ENCODE measurements around the gene GAREM2.

The GAREM2 gene

DNA sequence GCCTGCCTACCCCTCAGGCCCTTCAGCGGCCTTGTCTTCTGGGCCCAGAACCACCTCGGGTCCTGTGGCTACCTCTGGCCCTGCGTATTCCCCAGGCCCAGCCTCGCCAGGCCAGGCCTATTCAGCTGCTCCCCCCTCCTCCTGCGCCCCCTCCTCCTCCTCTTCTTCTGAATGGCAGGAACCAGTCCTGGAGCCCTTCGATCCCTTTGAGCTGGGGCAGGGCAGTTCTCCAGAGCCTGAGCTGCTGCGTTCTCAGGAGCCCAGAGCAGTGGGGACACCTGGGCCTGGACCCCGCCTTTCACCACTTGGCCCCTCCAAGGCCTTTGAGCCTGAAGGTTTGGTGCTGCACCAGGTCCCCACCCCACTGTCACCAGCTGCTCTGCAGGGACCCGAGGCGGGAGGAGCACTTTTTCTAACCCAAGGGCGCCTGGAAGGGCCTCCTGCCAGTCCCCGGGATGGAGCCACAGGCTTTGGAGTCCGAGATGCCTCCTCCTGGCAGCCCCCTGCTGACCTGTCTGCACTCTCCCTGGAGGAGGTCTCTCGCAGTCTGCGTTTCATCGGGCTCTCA lies 14.7 kb downstream of the GAREM2 start:
- no peak for DNase-seq (ENCODE audit: low spot score)

- DNase-seq (ENCODE audit: low spot score), result no peak
These were observed 16.2 kb downstream of the GAREM2 start for GRCh38 chr2:26189123-26189522.

- no peak for DNase-seq (ENCODE audit: low spot score)
These were observed 16.9 kb downstream of the GAREM2 start for GRCh38 chr2:26189751-26190150.

DNA sequence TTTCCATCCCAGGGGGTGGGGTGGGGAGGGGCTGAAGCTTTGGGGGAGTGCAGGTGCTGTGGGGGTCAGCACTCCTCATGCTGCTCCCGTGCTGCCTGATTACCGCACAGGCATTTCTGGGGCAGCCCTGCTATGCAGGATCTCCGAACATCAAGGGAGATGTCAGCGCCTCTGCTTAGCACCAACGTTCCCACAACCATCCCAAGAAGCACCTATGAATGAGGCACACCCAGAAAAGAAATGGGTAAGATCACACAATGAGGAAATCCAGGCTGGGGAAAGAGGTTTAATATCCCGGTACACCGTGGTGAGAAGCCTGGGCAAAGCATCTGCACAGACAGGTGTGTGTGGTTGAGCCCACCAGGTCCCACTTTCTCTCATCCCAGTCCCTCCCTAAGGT lies 17.5 kb downstream of the GAREM2 start:
- no peak for DNase-seq (ENCODE audit: low spot score)

DNA sequence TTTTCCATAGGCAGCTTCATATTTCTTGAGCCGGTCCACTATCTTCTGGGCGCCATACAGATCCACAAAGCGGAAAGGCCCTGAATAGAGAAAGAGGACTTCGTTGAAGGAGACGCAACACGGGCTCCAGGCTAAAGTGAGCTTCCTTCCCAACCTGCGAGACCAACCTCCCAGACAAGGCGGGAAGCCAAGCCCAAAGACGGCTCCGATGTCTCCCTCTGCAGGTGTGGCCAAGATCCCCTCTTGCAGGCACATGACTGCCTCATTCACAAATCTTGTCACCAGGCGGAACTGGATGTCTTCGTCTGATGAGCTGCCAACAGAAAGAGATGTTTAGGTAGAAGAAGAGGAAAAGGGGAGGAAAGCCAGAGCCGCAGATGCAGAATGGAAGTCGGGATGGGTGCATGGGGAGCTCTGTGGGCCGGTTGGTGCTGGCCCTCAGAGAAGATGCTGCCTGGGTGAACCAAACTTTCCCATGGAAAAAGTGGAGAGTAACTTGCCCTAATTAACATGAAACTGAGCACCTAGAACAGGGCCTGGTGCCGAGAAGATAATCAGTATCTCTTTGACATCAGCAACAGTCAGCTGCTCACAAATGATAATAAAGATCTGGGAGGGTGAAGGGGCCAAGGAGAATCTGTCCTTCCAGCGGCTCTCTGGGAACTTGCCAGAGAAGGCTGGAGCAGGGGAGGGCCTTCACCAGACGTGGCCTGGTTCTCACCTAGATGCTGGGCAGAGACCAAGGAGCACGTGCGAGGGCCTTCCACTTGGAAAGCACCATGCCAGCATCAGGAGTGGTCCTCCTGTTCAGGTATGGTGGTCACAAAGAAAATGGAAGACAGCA lies 18.6 kb downstream of the GAREM2 start:
- no peak for DNase-seq (ENCODE audit: low spot score)

- no peak for DNase-seq (ENCODE audit: low spot score)
These were observed 20.8 kb downstream of the GAREM2 start for GRCh38 chr2:26193578-26194231.

DNA sequence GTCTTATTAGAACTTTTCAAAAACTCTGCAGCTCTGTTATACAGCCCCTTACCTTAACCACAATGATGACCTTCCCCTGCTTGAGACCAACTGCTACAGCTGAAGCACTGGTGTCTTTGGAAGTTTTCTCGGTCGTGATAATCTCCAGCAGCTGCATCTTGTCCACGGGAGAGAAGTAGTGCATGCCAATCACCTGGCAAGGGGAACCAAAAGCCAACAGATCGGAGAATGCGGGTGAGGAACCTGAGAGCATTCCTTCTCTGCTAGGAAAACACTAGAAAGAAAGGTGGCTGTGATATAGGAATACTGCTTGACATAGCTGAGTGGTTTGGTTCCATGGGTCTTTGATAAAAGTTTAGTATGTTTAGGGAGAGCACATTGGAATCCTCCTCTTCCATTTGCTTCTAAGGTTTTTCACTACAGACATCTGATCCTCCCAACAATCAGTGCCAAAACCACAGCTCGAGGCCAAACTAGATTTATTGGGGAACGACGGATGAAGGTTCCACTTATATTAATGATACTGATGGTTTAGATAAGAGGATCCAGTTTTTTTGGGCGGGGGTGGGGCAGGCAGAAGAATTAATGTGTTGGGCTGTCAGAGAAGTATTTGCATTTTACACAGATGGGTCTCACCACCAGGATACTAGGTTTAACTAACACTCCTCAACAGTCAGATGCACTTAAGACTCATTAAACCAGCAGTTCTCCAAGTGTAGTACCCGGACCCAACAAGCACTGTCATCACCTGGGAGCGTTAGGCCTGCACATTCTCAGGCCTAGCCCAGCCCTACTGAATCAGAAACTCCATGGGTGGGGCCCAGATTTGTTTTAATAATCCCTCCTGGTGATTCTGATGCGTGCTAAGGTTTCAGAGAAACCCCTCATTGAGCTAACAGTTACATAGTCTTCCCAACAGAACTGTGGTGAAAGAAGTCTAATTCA lies 22.4 kb downstream of the GAREM2 start:
- DNase-seq (ENCODE audit: low spot score), result no peak

GRCh38 chr2:26196683-26197418 lies 24.0 kb downstream of the GAREM2 start:
- DNase-seq (ENCODE audit: low spot score), result no peak

DNA sequence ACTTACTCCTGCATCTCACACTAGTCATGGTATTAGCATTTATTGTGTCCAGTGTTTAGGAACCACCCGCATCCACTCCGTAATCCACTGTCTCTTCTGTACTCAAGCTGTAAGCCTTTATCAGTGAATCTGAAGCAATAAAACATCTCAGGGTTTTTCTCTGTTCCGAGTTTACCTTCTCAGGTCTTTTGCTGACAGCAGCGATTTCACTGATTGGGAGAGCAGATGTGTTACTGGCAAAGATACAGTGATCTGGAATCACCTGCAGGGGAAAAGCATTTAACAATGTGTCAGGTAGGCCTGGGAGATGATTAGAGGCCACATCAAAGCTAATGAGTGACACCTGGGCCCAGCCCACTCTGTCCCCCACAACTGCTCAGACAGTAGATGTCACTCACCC lies 24.6 kb downstream of the GAREM2 start:
- DNase-seq (ENCODE audit: low spot score), result no peak

DNA sequence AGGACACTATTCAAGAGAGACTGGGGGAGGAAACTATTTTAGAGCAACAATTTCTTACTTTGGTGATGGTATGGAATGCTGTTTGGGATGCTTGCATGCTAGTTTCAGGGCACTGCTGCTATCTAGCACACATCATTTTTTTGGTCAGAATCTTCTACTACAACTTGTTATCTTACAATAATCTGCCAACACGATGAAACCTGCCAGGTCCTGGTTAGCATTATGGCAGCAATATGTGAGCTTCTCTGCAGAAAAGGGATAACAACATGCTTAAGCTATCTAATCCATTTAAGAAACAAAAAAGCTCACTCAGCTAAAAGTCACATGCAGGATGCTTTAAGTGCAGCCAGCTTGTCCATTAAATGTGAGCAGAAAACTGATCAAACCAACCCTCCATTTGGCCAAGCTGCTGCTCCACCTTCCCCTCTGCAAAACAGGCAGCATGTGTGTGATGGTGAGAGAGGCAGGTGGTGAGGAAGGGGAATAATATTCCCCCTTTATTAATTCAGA lies 30.1 kb downstream of the GAREM2 start:
- DNase-seq (ENCODE audit: low spot score), result no peak

DNA sequence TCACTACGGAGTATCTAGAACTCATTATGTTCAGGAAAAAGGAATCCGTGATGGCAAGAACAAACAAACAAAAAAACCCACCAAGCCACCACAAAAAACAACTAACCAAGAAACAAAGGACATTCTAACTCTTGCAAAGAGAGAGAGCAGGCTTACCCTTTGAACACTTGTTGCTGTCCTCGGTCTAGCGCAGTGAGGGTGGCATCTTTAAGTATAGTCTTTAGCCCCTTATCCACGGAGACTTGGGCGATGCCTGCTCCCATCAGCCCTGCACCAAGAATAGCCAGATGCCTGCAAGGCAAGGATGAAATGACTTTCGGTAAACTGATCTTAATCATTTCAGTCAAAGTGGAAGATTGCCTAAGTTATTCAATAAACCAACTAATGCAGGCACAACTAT lies 31.0 kb downstream of the GAREM2 start:
- DNase-seq (ENCODE audit: low spot score), result no peak

DNA sequence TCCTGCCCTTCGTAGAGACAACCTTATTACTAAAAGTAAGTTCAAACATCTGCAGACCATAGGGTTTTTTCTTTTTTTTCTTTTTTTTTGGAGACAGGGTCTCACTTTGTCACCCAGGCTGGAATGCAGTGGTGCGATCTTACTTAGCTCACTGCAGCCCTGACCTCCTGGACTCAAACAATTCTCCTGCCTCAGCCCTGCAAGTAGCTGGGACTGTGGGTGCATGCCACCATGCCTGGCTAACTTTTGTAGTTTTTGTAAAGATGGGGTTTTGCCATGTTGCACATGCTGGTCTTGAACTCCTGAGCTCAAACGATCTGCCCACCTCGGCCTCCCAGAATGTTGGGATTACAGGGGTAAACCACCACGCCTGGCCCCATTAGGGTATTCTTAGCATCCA lies 39.1 kb downstream of the GAREM2 start:
- no peak for DNase-seq (ENCODE audit: low spot score)

DNA sequence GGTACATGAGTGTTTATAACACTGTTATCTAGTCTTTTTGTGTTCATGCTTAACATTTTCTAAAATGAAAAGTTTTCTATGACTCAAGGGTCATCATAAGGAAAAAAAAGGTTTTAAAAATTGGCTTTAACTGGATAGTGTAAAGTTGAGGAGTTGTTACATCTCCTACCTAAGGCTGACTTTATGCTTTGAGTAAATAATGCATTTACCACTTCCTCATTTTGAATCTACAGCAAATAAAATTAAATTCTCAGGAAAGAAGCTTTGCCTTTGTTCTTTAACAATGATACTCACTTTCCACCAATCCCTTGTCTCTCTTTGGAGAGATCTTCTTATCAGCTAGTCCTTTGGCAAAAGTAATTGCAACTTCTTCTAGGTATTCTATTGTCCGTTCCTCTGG lies 41.9 kb downstream of the GAREM2 start:
- DNase-seq (ENCODE audit: low spot score), result no peak

DNA sequence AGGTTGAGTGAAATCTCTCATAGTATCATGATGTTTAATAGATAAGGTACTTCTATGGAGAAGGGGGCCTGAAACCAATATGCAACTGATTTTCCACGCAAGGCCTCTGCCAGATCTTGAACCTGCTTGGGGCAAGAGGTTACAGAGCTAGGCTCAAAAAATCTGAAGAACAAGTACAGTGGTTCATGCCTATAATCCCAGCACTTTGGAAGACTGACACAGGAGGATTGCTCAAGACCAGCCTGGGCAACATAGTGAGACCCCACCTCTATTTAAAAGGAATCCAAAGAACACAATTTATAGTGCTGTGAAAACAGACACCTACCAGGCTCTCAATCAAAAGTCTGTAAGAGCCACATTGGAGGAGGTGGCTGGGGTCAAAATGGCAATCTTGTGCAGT lies 42.9 kb downstream of the GAREM2 start:
- no peak for DNase-seq (ENCODE audit: low spot score)

- no peak for DNase-seq (ENCODE audit: low spot score)
These were observed 43.7 kb downstream of the GAREM2 start for GRCh38 chr2:26216587-26216986.

DNA sequence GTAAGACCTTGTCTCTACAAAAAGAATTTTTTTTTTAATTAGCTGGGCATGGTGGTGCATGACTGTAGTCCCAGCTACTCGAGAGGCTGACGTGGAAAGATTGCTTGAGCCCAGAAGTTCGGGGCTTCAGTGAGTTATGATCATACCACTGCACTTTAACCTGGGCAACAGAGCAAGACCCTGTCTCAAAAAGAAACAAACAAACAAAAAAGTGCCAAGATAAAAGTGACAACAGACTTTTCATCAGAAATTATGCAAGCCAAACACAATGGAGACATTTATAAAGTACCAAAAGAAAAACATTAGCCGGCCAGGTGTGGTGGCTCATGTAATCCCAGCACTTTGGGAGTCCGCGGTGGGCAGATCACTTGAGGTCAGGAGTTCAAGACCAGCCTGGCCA lies 44.8 kb downstream of the GAREM2 start:
- DNase-seq (ENCODE audit: low spot score), result no peak

- DNase-seq (ENCODE audit: low spot score), result no peak
These were observed 50.1 kb downstream of the GAREM2 start for GRCh38 chr2:26223018-26223417.

GRCh38 chr2:26224095-26224494 lies 51.2 kb downstream of the GAREM2 start:
- DNase-seq (ENCODE audit: low spot score), result no peak

- DNase-seq (ENCODE audit: low spot score), result no peak
These were observed 56.7 kb downstream of the GAREM2 start for GRCh38 chr2:26229595-26229994.

DNA sequence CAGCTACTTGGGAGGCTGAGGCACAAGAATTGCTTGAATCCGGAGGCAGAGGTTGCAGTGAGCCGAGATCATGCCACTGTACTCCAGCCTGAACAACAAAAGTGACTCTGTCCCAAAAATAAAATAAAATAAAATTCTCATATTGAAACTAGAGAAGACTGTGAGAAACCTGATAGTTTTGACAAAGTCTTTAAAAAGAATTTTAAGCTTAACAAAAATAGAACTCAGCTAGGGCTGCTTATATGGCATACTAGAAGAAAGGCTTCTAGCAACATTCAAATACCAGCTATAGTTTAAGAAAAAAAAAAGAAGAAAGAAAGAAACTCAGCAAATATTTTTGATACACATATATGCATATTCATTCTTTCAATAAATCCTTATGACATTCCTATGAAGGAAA lies 57.9 kb downstream of the GAREM2 start:
- DNase-seq (ENCODE audit: low spot score), result no peak

DNA sequence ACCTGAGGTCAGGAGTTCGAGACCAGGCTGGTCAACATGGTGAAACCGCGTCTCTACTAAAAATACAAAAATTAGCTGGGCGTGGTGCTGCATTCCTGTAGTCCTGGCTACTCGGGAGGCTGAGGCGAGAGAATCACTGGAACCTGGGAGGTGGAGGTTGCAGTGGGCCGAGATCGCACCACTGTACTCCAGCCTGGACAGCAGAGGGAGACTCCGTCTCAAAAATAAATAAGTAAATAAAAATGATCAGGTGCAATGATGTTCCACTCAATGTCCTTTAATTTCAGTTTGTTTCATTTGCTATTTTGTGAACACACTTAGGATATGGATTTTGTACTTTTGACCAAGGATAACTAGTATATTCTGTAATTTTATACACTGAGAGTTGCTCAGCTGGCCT lies 62.2 kb downstream of the GAREM2 start:
- no peak for DNase-seq (ENCODE audit: low spot score)

Data from hepatic stellate cell (primary cell).